ENCODE results near the gene SF3B4.
"Not testable (repeated sequence)": the region's sequence is repeated elsewhere in the genome, so short reads cannot be mapped to it uniquely, and the experiment has no call there.

Gene SF3B4

DNA sequence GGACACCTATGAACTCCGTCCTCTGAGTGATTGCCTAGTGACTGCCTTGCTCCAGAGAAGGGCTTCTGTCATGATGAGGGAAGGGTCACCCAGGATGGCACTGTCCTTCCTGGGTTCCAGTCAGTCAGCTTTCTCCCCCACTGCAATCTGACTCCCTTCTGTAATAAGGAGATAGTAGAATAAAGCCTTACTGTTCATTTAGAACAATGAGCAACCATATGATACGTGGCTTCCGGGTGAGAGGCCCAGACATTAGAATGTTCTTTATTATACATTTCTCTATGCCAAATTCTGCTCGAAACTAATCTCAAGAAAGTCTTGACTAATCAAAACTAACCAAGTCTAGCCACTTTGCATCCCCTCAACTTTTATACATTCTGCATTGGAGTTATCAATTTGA is 17.6 kb upstream of the SF3B4 start:
- no peak overlapping the region for H3K4me3 ChIP-seq (ENCODE audit: low read depth, low read length)
- H3K4me1 ChIP-seq, result peaks cover 2% of the 10 kb centered on the region; the same call in 1 of the 2 replicates
- TF ChIP-seq, protein P1, sequence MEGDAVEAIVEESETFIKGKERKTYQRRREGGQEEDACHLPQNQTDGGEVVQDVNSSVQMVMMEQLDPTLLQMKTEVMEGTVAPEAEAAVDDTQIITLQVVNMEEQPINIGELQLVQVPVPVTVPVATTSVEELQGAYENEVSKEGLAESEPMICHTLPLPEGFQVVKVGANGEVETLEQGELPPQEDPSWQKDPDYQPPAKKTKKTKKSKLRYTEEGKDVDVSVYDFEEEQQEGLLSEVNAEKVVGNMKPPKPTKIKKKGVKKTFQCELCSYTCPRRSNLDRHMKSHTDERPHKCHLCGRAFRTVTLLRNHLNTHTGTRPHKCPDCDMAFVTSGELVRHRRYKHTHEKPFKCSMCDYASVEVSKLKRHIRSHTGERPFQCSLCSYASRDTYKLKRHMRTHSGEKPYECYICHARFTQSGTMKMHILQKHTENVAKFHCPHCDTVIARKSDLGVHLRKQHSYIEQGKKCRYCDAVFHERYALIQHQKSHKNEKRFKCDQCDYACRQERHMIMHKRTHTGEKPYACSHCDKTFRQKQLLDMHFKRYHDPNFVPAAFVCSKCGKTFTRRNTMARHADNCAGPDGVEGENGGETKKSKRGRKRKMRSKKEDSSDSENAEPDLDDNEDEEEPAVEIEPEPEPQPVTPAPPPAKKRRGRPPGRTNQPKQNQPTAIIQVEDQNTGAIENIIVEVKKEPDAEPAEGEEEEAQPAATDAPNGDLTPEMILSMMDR (IDR thresholded peaks at IDR 0.05; ENCODE audit: low read depth, low read length), result no peak
- DNase-seq, result no peak
- H3K36me3 ChIP-seq, result peaks cover 42% of the 10 kb centered on the region
- H3K27me3 ChIP-seq, result no peaks in the 10 kb centered on the region
- no peaks in the 10 kb centered on the region for H3K9me3 ChIP-seq

DNA sequence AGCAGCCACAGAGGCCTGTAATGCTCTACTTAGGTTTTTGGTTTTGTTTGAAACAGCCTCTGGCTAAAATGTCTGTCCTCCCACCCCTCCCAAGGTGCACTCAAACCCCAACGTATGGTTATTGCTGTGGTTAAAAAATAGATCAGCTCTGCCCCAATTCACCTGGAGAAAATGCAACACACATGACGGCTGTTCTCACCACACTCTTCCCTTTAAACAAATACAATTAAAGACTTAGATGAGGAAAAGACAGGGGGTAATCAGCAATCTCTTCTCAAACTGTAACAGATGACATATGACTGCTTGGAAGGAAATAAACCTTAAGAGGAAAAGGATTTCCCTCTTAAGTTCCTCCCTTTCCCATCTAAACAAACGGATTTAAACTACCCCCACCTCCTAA is 15.3 kb upstream of the SF3B4 start:
- H3K27me3 ChIP-seq, result no peaks in the 10 kb centered on the region
- DNase-seq, result no peak
- H3K36me3 ChIP-seq, result peaks cover 28% of the 10 kb centered on the region

DNA sequence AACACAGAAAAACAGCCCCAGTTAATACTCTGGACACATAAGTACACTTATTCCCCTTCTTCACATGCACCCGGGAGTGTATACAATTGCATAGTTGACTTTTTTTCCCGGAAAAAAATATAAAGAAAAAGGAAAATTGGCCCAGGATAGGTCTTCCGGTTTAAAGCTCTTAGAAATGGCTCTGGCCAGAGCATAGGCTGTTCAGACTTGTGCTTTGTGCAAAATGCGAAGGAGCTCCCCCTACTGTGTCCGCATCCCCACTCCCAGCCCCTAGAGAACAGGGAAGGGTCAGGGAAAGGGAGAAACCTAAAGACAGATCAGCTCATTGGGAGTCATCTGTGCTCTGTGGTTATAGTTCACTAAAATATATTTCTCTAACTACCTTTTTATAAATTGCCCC is 14.6 kb upstream of the SF3B4 start:
- DNase-seq, result peak; percentile 72
- Histone ChIP-seq H3K36me3 (peaks cover 26% of the 10 kb centered on the region), H3K4me1 (peaks cover 10% of the 10 kb centered on the region), H3K4me3 (ENCODE audit: low read depth, low read length) (peak overlapping the region; percentile 23; the same call in 1 of the 2 replicates), H3K9me3 (no peaks in the 10 kb centered on the region), H3K27me3 (no peaks in the 10 kb centered on the region)
- TF ChIP-seq, protein P1 (IDR thresholded peaks at IDR 0.05; ENCODE audit: low read depth, low read length), result peak; percentile 79

More for the DNA sequence above, 15.3 kb upstream of the SF3B4 start:
- Histone ChIP-seq H3K9me3 (no peaks in the 10 kb centered on the region), H3K4me3 (ENCODE audit: low read depth, low read length) (no peak overlapping the region), H3K4me1 (peaks cover 4% of the 10 kb centered on the region)
- TF ChIP-seq, protein P1 (IDR thresholded peaks at IDR 0.05; ENCODE audit: low read depth, low read length), result no peak

DNA sequence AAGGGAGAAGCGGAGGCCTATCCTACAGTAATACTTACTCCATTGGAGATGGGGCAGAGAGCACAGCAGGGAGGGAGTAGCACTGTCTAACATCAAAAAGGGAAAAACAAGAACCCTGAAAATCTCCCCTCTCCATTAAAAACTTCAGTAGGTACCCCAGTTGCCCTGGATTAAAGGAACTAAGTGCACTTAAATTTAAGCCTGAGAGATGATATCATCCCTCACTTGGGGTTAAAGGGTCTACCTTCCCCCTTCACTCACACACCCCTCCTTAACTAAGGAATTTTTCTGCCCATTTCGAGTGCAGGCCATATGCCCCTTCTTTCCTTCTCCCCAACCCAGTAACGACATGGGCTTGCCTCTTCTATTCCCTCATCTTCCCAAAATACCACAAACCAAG is 12.8 kb upstream of the SF3B4 start:
- TF ChIP-seq, protein P1 (IDR thresholded peaks at IDR 0.05; ENCODE audit: low read depth, low read length), result no peak
- Histone ChIP-seq H3K27me3 (no peaks in the 10 kb centered on the region), H3K4me3 (ENCODE audit: low read depth, low read length) (no peak overlapping the region), H3K36me3 (peaks cover 15% of the 10 kb centered on the region), H3K4me1 (peaks cover 10% of the 10 kb centered on the region), H3K9me3 (no peaks in the 10 kb centered on the region)
- DNase-seq, result no peak

DNA sequence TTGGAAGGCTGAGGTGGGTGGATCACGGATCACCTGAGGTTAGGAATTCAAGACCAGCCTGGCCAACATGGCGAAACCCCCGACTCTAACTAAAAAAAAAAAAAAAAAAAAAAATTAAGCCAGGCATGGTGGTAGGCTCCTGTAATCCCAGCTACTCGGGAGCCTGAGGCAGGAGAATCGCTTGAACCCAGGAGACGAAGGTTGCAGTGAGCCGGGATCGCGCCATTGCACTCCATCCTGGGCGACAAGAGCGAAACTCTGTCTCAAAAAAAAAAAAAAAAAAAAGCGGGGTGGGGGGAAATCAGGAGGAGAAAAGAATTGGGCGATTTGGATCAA is 11.0 kb upstream of the SF3B4 start:
- Histone ChIP-seq H3K4me1 (peaks cover 10% of the 10 kb centered on the region), H3K4me3 (ENCODE audit: low read depth, low read length) (peak overlapping the region; percentile 61)
- DNase-seq, H3K9me3 ChIP-seq, H3K27me3 ChIP-seq, H3K36me3 ChIP-seq: not testable (repeated sequence)

DNA sequence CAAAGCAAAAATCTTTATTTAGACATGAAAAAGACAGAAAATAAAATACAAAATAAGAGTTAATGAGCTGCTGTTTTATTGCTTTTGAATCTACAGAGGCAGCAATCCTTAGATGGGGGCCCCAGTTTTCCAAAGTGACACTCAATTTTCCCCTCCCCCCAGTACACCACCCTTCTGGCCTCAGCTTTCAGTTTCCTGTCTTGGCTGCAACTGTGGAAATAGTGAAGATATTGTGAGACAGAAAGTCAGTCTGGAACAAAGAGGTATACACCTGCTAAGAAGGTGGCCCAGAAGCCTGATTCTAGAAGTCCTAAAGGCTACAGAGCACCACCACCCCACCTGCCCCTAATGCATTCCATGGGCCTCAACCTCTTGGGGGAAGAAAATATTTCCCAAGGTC is 10.2 kb upstream of the SF3B4 start:
- no peaks in the 10 kb centered on the region for H3K36me3 ChIP-seq
- H3K9me3 ChIP-seq, result no peaks in the 10 kb centered on the region
- no peaks in the 10 kb centered on the region for H3K27me3 ChIP-seq
- TF ChIP-seq, protein P1 (IDR thresholded peaks at IDR 0.05; ENCODE audit: low read depth, low read length), result no peak
- H3K4me3 ChIP-seq (ENCODE audit: low read depth, low read length), result no peak overlapping the region
- peaks cover 10% of the 10 kb centered on the region for H3K4me1 ChIP-seq
- DNase-seq, result no peak

All from BE2C (cell line).